RPMI7951 (cell line): Measurements from ENCODE around the gene IGF1R. TPM values are rescaled to one million over a fixed set of nuclear protein-coding genes. Genes with fewer than 3 reads are reported as not detected.
"Not testable (repeated sequence)": the region's sequence is repeated elsewhere in the genome, so short reads cannot be mapped to it uniquely, and the experiment has no call there.

Source experiments
- DNase-seq: peaks from one replicate; pipeline ENCODE4 v3.0.0-alpha.2; 2012; ENCODE audit warnings: low read depth
- total RNA-seq: library from RNA; depleted of rRNA; stranded (reverse); fragments of >200 nt; shearing (Covaris generic); gene quantifications from 2 replicates; pipeline ENCODE4 v1.2.3, GENCODE V29; 2014; rRNA removed

IGF1R gene
- 3.0 and 5.9 TPM in 2 replicates for total RNA-seq

GRCh38 chr15:98647774-98648653 is at the start of gene IGF1R:
IGF1R (plus strand) TSS chr15:98648539; CDS start chr15:98649582, 1,043 bp downstream.
- peak; percentile 87 for DNase-seq

DNA sequence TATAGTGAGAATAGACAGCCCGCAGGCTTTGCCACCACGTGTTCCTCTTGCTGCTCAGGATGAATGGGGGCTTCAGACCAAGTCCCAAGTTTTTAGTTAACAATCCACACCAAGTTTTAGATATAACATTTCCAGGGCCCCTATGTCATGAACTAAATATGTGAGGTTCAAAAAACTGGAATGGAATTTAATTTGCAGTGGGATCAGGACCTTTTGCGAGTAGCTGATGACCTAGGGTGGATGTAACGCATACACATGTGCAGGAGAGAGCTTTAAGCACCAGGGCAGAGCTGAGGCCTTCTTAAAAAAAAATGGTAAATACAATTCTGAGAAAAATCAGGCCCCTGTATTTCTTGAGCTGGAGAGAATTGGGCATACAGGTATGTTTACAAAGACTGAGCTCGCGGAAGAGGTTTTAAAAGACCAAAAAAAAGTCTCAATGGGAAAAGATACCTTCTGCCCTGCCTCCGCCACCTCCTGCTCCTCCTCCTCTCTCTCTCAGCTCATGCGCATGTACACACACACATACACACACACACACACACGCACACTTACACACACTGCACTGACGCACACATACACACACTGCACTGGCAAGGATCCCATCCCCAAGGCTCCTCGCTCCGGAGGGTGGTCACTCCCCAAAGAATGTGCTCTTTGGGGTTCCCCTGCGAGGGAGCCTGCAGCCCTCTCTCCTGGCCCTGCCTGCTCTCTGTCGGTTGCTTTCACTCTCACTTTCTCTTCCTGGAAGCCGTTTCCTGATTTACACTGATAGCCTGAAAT is 48.2 kb upstream of the IGF1R start:
- DNase-seq = peak; percentile 43

- DNase-seq = no peak
These were observed 43.4 kb upstream of the IGF1R start for GRCh38 chr15:98604983-98605382.

- DNase-seq = peak; percentile 80
These were observed 39.0 kb upstream of the IGF1R start for GRCh38 chr15:98609144-98609852.

GRCh38 chr15:98610991-98611390 is 37.3 kb upstream of the IGF1R start:
- no peak for DNase-seq

- DNase-seq = no peak
These were observed 36.5 kb upstream of the IGF1R start for GRCh38 chr15:98611808-98612207.

- peak; percentile 15 for DNase-seq
These were observed 35.7 kb upstream of the IGF1R start for GRCh38 chr15:98612490-98613110.

DNA sequence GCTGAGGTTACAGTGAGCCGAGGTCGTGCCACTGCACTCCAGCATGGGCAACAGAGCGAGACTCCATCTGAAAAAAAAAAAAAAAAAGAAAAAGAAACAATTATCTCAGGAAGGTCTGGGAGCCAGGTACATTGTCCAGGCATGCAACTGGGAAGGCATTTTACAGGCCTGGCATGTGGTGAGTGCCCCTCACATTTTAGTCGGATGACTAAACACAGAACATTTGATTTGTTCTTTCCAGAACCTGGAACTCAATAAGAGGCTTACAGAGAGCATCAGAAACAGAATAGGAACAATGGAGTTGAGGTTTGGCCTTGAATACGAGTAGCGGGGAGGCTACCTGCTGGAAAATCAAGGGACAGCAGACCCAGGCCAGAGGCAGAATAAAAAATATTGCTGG is 33.7 kb upstream of the IGF1R start:
- no peak for DNase-seq

- no peak for DNase-seq
These were observed 31.9 kb upstream of the IGF1R start for GRCh38 chr15:98616397-98616796.

GRCh38 chr15:98617328-98617980 is 30.9 kb upstream of the IGF1R start:
- no peak for DNase-seq

- DNase-seq = not testable (repeated sequence)
These were observed 29.8 kb upstream of the IGF1R start for GRCh38 chr15:98618576-98618975.

GRCh38 chr15:98620020-98620419 is 28.3 kb upstream of the IGF1R start:
- DNase-seq = no peak

DNA sequence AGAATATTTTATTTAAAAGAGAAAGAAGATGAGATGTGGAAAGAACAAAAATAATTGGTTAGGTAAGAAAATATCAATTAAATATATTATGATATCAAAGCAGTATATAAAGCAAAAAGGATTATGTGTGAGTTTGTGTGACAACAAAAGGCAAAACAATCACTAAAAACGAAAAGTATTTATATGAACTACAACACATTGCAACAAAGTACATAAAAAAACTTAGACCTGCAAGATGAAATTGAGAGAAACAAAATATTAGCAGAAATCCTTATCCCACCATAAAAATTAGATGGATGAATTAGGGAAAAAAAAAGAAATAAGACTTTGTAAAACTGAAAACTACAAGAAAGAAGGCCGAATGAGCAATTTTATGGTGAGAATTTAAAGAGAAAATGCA is 27.3 kb upstream of the IGF1R start:
- no peak for DNase-seq

GRCh38 chr15:98625614-98626013 is 22.7 kb upstream of the IGF1R start:
- DNase-seq = no peak

DNA sequence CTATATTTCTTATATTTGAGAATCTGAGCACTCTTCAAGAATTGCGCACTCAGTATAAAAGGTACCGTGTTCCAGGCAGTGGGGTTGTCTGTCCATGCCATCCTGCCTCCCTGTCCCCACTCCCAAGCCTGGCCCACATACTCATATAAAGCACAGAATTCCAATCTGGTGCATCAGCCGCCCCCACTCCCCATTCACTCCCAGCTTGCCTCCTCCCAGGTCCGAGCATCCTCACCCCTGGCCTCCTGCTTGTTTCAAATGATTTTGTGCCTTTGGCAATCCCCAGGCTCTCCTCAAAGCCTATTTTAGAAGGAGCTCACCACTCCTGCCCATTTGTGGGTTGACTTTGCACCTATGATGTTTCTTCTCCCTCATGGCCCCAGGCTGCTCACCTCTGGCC is 22.2 kb upstream of the IGF1R start:
- no peak for DNase-seq

DNA sequence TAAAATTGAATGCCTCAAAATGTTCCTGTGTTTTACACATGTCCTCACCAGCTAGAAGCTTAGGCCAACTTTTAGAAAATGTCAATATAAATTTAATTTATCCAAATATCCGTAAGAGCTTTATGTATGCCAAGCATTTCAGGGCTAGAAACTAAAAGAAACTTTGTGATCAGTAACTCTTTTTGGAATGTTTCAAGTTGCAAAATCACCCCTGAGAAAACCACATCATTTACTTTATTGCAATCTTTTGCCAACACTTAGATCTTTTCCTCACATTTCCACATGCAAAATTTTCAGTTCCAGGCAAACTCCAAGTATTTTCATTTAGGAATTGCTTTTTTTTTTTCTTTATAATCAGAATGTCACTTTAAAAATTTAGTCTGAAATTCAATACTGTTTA is 20.1 kb upstream of the IGF1R start:
- no peak for DNase-seq

- DNase-seq = no peak
These were observed 12.5 kb upstream of the IGF1R start for GRCh38 chr15:98635848-98636247.

DNA sequence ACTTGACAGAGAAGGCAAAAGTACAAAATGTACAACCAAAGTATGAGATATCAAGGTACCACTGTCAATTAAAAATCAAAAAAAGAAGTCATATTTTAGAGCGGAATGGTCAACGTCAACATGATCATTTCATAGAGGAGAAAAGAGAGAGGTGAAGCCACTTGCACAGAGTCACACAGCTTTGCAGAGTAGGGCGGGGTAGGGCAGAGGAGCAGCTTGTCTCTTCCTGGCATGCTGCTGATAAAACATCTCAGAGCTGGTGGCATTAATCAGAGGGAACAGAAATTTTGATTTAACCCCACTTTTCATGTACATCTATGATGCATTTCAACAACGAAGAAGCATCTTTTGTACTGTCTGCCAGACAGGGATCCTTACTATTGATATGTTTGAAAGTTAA is 5.2 kb upstream of the IGF1R start:
- no peak for DNase-seq

DNA sequence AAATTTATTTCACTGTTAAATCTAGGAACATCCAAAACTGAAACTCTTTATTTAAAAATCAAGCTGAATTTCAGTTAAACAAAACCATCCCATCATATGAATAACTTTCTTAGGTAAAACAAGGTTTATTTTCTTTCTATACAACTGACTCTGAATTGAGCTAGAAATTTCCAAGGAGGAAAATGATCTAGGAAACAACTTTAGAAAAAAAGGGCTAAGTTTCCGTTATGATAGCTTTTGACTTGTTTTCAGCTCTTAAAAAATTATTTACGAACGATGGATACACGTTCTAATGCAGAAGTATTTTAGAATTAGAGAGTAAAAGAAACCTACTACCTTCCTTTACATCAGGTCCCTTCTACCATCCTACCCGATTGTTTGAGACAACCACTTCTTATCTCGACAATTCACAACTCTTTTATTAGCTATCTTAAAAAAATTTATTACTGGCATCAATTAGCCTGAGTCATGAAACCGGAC is 1.8 kb upstream of the IGF1R start:
- DNase-seq = no peak

DNA sequence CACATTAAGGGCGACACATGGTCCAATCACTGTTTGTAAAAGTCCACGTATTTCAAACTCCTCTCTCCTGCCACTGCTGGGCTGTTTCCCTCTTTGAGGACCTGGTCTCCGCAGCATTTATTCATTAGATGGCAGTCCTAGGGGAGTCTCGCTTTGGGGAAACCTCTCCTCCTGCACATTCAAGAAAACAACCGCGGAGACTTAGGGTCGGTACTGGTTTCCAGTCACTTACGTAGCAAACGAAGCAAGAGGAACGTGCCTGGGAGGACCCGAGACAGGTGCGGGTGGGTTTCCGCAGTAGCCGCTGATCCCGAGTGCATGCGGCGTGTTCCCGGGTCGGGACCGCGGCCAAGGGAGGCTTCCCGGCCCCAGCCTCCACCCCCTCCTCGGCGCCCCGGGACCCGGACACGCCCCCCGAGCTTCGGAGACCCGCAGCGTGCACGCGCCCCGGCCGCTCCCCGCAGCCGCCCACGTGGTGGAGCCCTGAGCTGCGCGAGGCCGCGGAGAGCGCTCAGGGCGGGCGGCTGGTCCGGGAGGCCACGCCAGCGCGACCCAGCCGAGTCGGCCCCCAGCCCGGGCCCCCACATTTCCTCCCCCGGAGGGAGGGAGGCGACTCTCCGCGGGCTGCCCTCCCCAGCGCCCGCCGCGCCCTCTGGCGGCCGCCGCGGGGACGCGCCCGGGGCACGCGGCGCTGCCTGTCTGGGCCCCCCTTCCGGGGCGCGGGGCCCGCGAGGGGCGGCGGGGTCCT is 1.1 kb upstream of the IGF1R start:
- DNase-seq = peak; percentile 49
